Mesothelial cell of epicardium (in vitro differentiated cells): ENCODE results near the gene TGFB2. TPM values are rescaled to one million over a fixed set of nuclear protein-coding genes. Genes with fewer than 3 reads are reported as not detected.

ENCODE experiments used
- DNase-seq, 2 experiments: peaks; one replicate each; pipeline ENCODE4 v3.0.0; 2021; ENCODE audit warnings: low spot score in 2 of 2; ENCODE audit not compliant: unreplicated experiment in 2 of 2
- H3K27ac Mint-ChIP-seq: 2 replicates; pipeline ENCODE4 v1.8.0; 2021; ENCODE audit warnings: mixed read lengths
- H3K27me3 Mint-ChIP-seq: 2 replicates; pipeline ENCODE4 v1.8.0; 2021; ENCODE audit warnings: low read depth, mixed read lengths
- H3K36me3 Mint-ChIP-seq: 2 replicates; pipeline ENCODE4 v1.8.0; 2021; ENCODE audit warnings: mixed read lengths
- H3K4me1 Mint-ChIP-seq: 2 replicates; pipeline ENCODE4 v1.8.0; 2021; ENCODE audit warnings: mixed read lengths
- H3K4me3 Mint-ChIP-seq: 2 replicates; pipeline ENCODE4 v1.8.0; 2021; ENCODE audit warnings: mild to moderate bottlenecking, moderate library complexity, mixed read lengths
- H3K9me3 Mint-ChIP-seq: 2 replicates; pipeline ENCODE4 v1.8.0; 2021; ENCODE audit warnings: mixed read lengths
- total RNA-seq: library from RNA; stranded (reverse); gene quantifications from 3 replicates; pipeline ENCODE4 v1.2.1, GENCODE V29; 2021
- TF ChIP-seq, protein P1 (sequence below): fragments of 200-600 bp; sonication (generic); IDR thresholded peaks from one replicate; pipeline ENCODE4 v1.5.0; 2021; ENCODE audit warnings: antibody characterized with exemption; ENCODE audit not compliant: unreplicated experiment

The TGFB2 gene
- total RNA-seq, 1 donor from 2014 or later = 50.6 TPM

DNA sequence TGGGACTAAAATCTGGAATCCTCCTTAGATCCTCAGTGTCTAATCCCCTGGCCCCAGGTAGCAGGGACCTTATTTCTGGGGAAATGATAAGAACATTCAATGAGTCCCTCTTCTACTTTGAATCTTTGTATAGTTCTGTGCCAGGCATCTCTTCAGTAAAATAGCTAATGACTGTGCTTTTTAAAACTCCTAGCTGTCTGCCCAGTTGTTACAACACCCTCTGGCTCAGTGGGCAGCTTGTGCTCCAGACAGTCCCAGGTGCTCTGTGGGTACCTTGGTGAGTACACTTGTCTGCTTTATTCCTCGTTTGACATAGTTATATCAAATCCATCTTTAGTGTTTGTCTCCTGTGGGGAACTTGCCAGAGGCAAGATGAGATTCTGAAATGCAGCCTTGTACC lies 18.0 kb downstream of the TGFB2 start:
- H3K36me3 Mint-ChIP-seq = peaks cover 3% of the 10 kb centered on the region
- no peak for DNase-seq
- peaks cover 38% of the 10 kb centered on the region for H3K4me1 Mint-ChIP-seq
- no peak overlapping the region for H3K27ac Mint-ChIP-seq
- H3K27me3 Mint-ChIP-seq = no peaks in the 10 kb centered on the region
- no peak overlapping the region for H3K4me3 Mint-ChIP-seq
- TF ChIP-seq, protein P1, sequence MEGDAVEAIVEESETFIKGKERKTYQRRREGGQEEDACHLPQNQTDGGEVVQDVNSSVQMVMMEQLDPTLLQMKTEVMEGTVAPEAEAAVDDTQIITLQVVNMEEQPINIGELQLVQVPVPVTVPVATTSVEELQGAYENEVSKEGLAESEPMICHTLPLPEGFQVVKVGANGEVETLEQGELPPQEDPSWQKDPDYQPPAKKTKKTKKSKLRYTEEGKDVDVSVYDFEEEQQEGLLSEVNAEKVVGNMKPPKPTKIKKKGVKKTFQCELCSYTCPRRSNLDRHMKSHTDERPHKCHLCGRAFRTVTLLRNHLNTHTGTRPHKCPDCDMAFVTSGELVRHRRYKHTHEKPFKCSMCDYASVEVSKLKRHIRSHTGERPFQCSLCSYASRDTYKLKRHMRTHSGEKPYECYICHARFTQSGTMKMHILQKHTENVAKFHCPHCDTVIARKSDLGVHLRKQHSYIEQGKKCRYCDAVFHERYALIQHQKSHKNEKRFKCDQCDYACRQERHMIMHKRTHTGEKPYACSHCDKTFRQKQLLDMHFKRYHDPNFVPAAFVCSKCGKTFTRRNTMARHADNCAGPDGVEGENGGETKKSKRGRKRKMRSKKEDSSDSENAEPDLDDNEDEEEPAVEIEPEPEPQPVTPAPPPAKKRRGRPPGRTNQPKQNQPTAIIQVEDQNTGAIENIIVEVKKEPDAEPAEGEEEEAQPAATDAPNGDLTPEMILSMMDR = no peak
- H3K9me3 Mint-ChIP-seq = no peaks in the 10 kb centered on the region

DNA sequence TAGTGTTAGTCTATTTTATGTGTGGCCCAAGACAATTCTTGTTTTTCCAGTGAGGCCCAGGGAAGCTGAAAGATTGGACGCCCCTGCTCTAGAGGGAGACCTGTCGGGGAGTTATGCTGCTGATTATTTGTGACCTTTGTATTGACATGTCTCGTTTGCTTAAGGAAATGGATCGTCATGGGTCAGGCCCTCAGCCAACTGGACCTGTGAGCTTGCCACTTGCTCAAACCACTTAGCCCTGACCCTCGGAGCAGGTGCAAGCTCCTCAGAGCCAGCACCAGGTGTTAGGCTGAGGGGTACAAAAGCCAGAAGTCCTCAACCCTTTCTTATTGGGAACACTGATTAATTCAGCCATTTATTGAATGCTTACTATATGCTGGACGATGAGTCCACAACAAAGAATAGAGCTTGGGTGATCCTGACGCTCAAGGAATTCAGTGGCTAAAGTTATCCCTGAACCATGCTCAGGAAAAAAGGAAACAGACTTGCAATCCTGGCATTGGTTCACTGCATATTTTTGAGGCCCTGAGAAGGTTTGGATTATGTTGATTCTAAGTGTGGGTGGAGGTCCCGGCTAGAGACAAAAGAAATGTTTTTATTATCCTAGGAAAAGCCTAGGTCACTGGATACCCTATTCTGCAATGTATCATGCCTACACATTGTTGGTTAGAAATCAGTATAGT lies 19.0 kb downstream of the TGFB2 start:
- H3K27ac Mint-ChIP-seq = no peak overlapping the region
- DNase-seq = no peak
- no peaks in the 10 kb centered on the region for H3K9me3 Mint-ChIP-seq
- TF ChIP-seq, protein P1 = no peak
- peaks cover 31% of the 10 kb centered on the region for H3K4me1 Mint-ChIP-seq
- H3K27me3 Mint-ChIP-seq = no peaks in the 10 kb centered on the region
- peaks cover 5% of the 10 kb centered on the region for H3K36me3 Mint-ChIP-seq
- H3K4me3 Mint-ChIP-seq = no peak overlapping the region

DNA sequence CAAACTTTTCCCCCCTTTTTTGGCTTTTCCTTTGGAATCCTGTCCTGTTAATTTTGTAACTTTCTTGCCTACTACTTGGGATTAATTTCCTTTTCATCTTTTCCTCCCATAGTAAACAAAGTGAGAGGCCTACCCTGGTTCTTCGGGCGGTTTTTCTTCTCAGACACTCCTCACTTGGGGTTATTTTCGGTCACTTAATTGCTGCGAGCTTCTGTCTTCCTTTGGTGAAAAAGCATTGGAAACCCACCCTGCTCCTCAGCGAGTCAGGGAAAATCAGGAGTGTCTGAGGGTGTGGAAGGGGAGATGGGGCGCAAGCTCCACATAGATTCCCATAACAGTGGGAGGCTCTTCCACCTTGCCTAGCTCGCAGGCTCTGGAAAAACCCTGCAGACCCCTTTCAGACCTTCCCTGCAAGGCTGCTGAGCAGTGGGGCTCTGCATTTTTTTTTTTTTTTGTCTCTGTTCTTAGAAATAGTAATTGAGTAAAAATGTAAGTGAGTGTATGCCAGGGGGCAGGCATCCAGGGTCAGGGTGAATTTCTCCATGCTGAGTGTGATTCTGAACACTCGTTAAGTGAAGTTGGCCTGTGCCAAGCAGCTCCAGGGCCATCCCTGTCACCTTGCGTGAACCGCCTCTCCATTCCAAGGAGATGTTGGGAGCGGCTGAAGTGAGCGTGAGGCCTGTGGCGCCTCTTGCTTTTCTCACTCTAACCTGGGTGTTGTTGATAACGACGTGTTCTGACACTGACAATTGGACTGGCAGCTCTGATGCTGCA lies 20.3 kb downstream of the TGFB2 start:
- H3K4me3 Mint-ChIP-seq = no peak overlapping the region
- TF ChIP-seq, protein P1 = no peak
- no peaks in the 10 kb centered on the region for H3K9me3 Mint-ChIP-seq
- peaks cover 34% of the 10 kb centered on the region for H3K4me1 Mint-ChIP-seq
- no peak for DNase-seq
- H3K36me3 Mint-ChIP-seq = peaks cover 9% of the 10 kb centered on the region
- no peaks in the 10 kb centered on the region for H3K27me3 Mint-ChIP-seq
- peak overlapping the region; percentile 24 for H3K27ac Mint-ChIP-seq

DNA sequence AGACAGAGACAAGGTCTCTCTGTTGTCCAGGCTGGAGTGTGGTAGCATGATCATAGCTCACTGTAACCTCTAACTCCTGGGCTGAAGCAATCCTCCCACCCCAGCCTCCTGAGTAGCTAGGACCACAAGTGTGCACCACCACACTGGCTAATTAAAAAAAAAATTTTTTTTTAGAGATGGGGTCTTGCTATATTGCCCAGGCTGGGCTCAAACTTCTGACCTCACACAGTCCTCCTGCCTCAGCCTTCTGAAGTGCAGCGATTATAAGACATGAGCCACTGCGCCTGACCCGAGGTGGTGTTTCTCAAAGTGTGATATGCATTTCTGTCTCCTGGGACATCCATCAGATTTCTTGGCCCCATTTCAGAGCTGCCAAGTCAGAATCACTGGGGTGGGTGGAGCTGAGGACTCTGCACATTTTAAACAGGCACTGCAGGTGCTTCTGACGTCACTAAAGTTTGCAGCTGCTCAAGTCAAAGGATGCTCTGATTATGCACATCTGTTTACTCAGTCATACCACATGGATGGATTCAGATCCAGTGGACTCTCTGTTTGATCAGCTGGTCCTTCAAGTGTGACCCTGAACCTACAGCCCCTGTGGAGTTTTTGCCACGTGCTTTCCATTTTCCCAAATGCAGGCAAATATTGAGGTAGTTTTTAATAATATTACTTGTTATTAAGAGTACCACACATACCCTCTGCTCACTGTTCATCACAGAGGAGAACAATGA lies 21.4 kb downstream of the TGFB2 start:
- Mint-ChIP-seq H3K27ac (no peak overlapping the region), H3K9me3 (no peaks in the 10 kb centered on the region), H3K4me1 (peaks cover 35% of the 10 kb centered on the region), H3K36me3 (peaks cover 9% of the 10 kb centered on the region), H3K27me3 (no peaks in the 10 kb centered on the region), H3K4me3 (no peak overlapping the region)
- no peak for DNase-seq
- TF ChIP-seq, protein P1 = no peak

DNA sequence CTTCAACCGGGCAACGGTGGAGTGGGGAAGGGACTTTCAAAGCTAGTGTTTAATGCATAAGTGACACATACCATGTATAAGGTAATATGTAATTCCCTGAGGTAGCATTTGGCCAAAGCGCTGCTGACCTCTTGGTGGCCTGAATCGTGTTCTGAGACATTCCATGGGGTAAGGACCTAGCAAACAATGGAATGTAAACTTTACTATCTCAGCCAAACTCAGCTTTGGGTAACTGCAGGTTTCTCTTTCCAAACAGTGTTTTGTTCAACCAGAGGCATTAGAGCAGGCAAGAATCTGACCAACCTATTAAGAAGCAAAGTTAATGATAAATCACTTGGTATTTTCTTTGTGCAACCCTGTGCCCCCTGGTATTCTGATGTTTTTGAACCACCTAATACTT lies 22.0 kb downstream of the TGFB2 start:
- Mint-ChIP-seq H3K4me1 (peaks cover 35% of the 10 kb centered on the region), H3K36me3 (peaks cover 9% of the 10 kb centered on the region), H3K4me3 (no peak overlapping the region), H3K27me3 (no peaks in the 10 kb centered on the region), H3K27ac (peak overlapping the region; percentile 12), H3K9me3 (no peaks in the 10 kb centered on the region)
- TF ChIP-seq, protein P1 = no peak
- no peak for DNase-seq
